ENCODE measurements around the gene TESK2. TPM values are rescaled to one million over a fixed set of nuclear protein-coding genes. Genes with fewer than 3 reads are reported as not detected.

The TESK2 gene
- total RNA-seq, 1 donor from 2014 or later = 12.2 TPM

- no peak for ATAC-seq (ENCODE audit: low read depth)
- H3K27ac Mint-ChIP-seq = peak overlapping the region; percentile 42
- peak overlapping the region; percentile 49 for H3K4me3 Mint-ChIP-seq
- H3K27me3 Mint-ChIP-seq = no peaks in the 10 kb centered on the region
- intact Hi-C loops (cut with micrococcal nuclease) = no loop called here
- no peaks in the 10 kb centered on the region for H3K9me3 Mint-ChIP-seq
- CTCF ChIA-PET = interaction anchor here (1.0 to 1.1 kb wide), 2 partner anchors 11 to 141 kb away, joined by 3 to 4 read pairs; no protein-coding TSS in a partner anchor
- TF ChIP-seq CTCF (IDR thresholded peaks at IDR 0.05) = no peak
- POLR2A ChIA-PET = interaction anchor here (0.6 to 3.8 kb wide), 10 partner anchors 9 to 198 kb away, joined by 3 to 58 read pairs (median 12); partner anchors contain the start of genes AKR1A1, MUTYH, NASP and PRDX1
- DNase-seq = no peak
- peaks cover 7% of the 10 kb centered on the region for H3K36me3 Mint-ChIP-seq (ENCODE audit: low read depth)
- H3K4me1 Mint-ChIP-seq = peaks cover 27% of the 10 kb centered on the region
Measured at GRCh38 chr1:45501505-45501859, 10.5 kb upstream of the TESK2 start.

- H3K27ac Mint-ChIP-seq = peak overlapping the region; percentile 88
- no peaks in the 10 kb centered on the region for H3K27me3 Mint-ChIP-seq
- peak overlapping the region; percentile 97 for H3K4me3 Mint-ChIP-seq
- intact Hi-C loops (cut with micrococcal nuclease) = no loop called here
- TF ChIP-seq CTCF (IDR thresholded peaks at IDR 0.05) = no peak
- peaks cover 7% of the 10 kb centered on the region for H3K36me3 Mint-ChIP-seq (ENCODE audit: low read depth)
- no peak for DNase-seq
- CTCF ChIA-PET = interaction anchor here (0.8 to 2.5 kb wide), 12 partner anchors 8 to 770 kb away, joined by 3 to 13 read pairs (median 4); partner anchors contain the start of genes MUTYH, TESK2, TOE1 and UROD
- no peaks in the 10 kb centered on the region for H3K9me3 Mint-ChIP-seq
- H3K4me1 Mint-ChIP-seq = peaks cover 27% of the 10 kb centered on the region
- POLR2A ChIA-PET = interaction anchor here (1.1 to 3.8 kb wide), 13 partner anchors 9 to 488 kb away, joined by 3 to 58 read pairs (median 10); partner anchors contain the start of genes AKR1A1, GPBP1L1, HECTD3 and MUTYH
- ATAC-seq (ENCODE audit: low read depth) = no peak
Measured at GRCh38 chr1:45499415-45499769, 8.4 kb upstream of the TESK2 start.

DNA sequence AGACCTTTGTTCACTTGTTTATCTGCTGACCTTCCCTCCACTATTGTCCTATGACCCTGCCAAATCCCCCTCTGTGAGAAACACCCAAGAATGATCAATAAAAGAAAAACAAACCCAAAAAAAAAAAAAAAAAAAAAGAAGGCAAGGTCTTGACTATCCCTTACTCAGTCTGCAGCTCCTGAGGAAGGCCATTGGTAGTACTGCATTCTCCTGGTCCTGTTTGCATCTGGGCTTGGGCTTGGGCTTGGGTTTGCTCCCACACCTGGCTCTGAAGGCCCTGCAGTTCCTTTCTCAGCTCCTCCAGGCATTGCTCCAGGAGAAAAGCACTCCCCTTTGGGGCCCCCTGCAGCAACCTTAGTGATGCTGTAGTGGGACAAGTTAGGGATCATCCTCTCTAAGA, 7.3 kb upstream of the TESK2 start:
- ATAC-seq (ENCODE audit: low read depth) (no peak), DNase-seq (no peak)
- Mint-ChIP-seq H3K27me3 (no peaks in the 10 kb centered on the region), H3K9me3 (no peaks in the 10 kb centered on the region), H3K36me3 (ENCODE audit: low read depth) (peaks cover 7% of the 10 kb centered on the region), H3K4me3 (no peak overlapping the region), H3K27ac (no peak overlapping the region), H3K4me1 (peaks cover 27% of the 10 kb centered on the region)
- intact Hi-C loops (cut with micrococcal nuclease) = no loop called here
- CTCF ChIA-PET = interaction anchor here (1.0 to 2.5 kb wide), 3 partner anchors 14 to 138 kb away, joined by 3 to 13 read pairs (median 9); no protein-coding TSS in a partner anchor
- TF ChIP-seq CTCF (IDR thresholded peaks at IDR 0.05) = no peak
- POLR2A ChIA-PET = interaction anchor here (0.6 to 3.8 kb wide), 5 partner anchors 8 to 158 kb away, joined by 4 to 58 read pairs (median 33); partner anchors contain the start of genes MUTYH, PRDX1, TESK2 and TOE1

DNA sequence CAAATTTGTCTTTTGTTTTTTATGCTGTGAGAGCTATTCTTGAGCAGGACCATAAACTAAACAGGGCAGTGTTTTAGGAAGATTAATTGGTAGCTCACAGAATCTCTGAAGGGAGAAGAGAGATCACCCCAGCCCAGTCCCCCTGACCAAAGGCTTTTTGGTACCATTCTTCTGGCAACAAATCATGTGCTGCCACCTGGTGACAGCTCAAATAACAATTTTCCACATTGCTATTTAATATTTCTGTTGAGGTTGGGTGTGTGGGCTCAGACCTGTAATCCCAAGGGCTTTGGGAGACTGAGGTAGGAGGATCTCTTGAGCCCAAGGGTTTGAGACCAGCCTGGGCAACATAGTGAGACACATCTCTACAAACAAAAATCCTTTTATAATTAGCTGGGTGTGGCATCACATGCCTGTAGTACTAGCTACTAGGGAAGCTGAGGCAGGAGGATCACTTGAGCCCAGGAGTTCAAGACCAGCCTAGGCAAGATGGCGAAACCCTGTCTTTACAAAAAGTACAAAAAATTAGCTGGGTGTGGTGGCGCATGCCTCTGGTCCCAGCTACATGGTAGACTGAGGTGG, 2.2 kb upstream of the TESK2 start:
- Mint-ChIP-seq H3K4me1 (peaks cover 10% of the 10 kb centered on the region), H3K9me3 (no peaks in the 10 kb centered on the region), H3K27ac (peak overlapping the region; percentile 42), H3K36me3 (ENCODE audit: low read depth) (peaks cover 4% of the 10 kb centered on the region), H3K27me3 (no peaks in the 10 kb centered on the region), H3K4me3 (peak overlapping the region; percentile 35)
- CTCF ChIA-PET = interaction anchor here (0.7 to 9.3 kb wide), 31 partner anchors 13 to 765 kb away, joined by 3 to 326 read pairs (median 4); partner anchors contain the start of genes HECTD3, HPDL, MUTYH and NASP
- no peak for ATAC-seq (ENCODE audit: low read depth)
- no peak for TF ChIP-seq CTCF (IDR thresholded peaks at IDR 0.05)
- DNase-seq = no peak
- POLR2A ChIA-PET = interaction anchor here (0.6 to 5.0 kb wide), 14 partner anchors 10 to 772 kb away, joined by 3 to 77 read pairs (median 14); partner anchors contain the start of genes MUTYH, PRDX1, TOE1 and UROD
- intact Hi-C loops (cut with micrococcal nuclease) = loop anchor here (1.0 to 5.0 kb wide), 4 partner anchors 133 to 771 kb away; no protein-coding TSS in a partner anchor

DNA sequence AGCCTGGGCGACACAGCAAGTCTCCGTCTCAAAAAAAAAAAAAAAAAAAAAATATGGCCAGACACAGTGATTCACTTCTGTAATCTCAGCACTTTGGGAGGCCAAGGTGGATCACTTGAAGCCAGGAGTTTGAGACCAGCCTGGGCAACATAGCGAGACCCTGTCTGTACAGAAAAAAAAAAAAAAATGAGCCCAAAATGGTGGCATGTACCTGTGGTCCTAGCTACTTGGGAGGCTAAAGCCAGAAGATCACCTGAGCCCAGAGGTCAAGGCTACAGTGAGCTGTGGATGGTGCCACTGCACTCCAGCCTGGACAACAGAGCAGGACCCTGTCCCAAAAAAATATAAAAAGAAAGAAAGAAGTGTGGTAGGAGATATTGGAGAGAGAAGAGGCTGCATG, 1.7 kb upstream of the TESK2 start:
- Mint-ChIP-seq H3K4me3 (no peak overlapping the region), H3K27me3 (no peaks in the 10 kb centered on the region), H3K27ac (peak overlapping the region; percentile 42), H3K4me1 (peaks cover 12% of the 10 kb centered on the region), H3K9me3 (no peaks in the 10 kb centered on the region), H3K36me3 (ENCODE audit: low read depth) (peaks cover 5% of the 10 kb centered on the region)
- no peak for TF ChIP-seq CTCF (IDR thresholded peaks at IDR 0.05)
- DNase-seq = no peak
- POLR2A ChIA-PET = interaction anchor here (0.6 to 5.0 kb wide), 18 partner anchors 9 to 771 kb away, joined by 3 to 77 read pairs (median 14); partner anchors contain the start of genes MUTYH, PRDX1, TOE1 and UROD
- intact Hi-C loops (cut with micrococcal nuclease) = loop anchor here (1.0 to 5.0 kb wide), 4 partner anchors 132 to 770 kb away; no protein-coding TSS in a partner anchor
- CTCF ChIA-PET = interaction anchor here (0.7 to 9.3 kb wide), 31 partner anchors 13 to 764 kb away, joined by 3 to 326 read pairs (median 4); partner anchors contain the start of genes HECTD3, MUTYH, NASP and PLK3
- no peak for ATAC-seq (ENCODE audit: low read depth)
